Measurements from ENCODE around the gene AXIN2. TPM values are rescaled to one million over a fixed set of nuclear protein-coding genes. Genes with fewer than 3 reads are reported as not detected.
"Not testable (repeated sequence)": the region's sequence is repeated elsewhere in the genome, so short reads cannot be mapped to it uniquely, and the experiment has no call there.

Gene AXIN2
- polyA plus RNA-seq, 3 donors, result 0.10 TPM; not detected in 2

DNA sequence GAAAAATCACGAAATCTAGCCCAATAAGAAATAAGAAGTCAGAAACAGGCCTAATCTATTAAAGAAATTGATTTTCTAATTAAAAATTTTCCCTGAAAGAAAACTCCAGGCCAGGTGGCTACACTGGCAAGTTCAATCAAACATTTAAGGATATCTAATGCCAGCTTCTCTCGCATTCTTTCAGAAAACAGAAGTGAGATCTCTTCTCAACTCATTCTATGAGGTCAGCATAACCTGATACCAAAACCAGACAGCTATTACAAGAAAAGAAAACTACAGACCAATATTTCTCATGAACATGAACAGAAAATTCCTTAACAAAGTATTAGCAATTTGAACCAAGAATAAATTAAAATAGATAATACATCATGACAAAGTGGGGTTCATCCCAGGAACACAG lies 52.4 kb downstream of the AXIN2 start:
- Histone ChIP-seq H3K36me3 (replicated peaks in 1 of 2; ENCODE audit: control insufficient read depth in 1 of 2, insufficient read depth in 2 of 2, low read length in 2 of 2) (no peaks in the 10 kb centered on the region), H3K27ac (ENCODE audit: low read depth in 1 of 2, low read length in 2 of 2) (no peak overlapping the region), H3K27me3 (ENCODE audit: control insufficient read depth in 2 of 2, insufficient read depth in 2 of 2, low read length in 2 of 2) (no peaks in the 10 kb centered on the region), H4K20me1 (ENCODE audit: insufficient read depth, low read length) (no peaks in the 10 kb centered on the region), H2AFZ (ENCODE audit: insufficient read depth, low read depth, low read length, poor library complexity, severe bottlenecking) (no peak overlapping the region), H3K4me3 (replicated peaks in 1 of 3; ENCODE audit: low read depth in 2 of 3, low read length in 3 of 3) (no peak overlapping the region), H3K4me1 (ENCODE audit: control insufficient read depth in 1 of 2, insufficient read depth in 2 of 2, low read length in 2 of 2) (no peaks in the 10 kb centered on the region), H3K4me2 (replicated peaks; ENCODE audit: extremely low read depth, low read length, poor library complexity, severe bottlenecking) (no peak overlapping the region), H3K9ac (ENCODE audit: insufficient read depth, low read length, poor library complexity, severe bottlenecking) (no peak overlapping the region), H3K9me3 (replicated peaks in 1 of 2; ENCODE audit: control insufficient read depth in 1 of 2, insufficient read depth in 1 of 2, low read length in 2 of 2) (no peaks in the 10 kb centered on the region), H3K79me2 (ENCODE audit: insufficient read depth, low read length) (no peaks in the 10 kb centered on the region)
- Mint-ChIP-seq H3K9me3 (peaks cover 0 to 7% (median 3%) of the 10 kb centered on the region in 7 donors), H3K4me3 (no peak overlapping the region), H3K4me1 (no peaks in the 10 kb centered on the region), H3K27ac (no peak overlapping the region), H3K27me3 (ENCODE audit: low read depth in 3 of 3) (peaks cover 4 to 7% (median 4%) of the 10 kb centered on the region in 3 donors), H3K36me3 (no peaks in the 10 kb centered on the region)
- TF ChIP-seq CTCF (IDR thresholded peaks at IDR 0.05), result no peak
- WGBS (ENCODE audit: insufficient coverage), result no CpG with 5 or more reads among the region's 2 CpGs
- intact Hi-C loops (cut with micrococcal nuclease), result no loop called here
- DNase-seq, result no peak

DNA sequence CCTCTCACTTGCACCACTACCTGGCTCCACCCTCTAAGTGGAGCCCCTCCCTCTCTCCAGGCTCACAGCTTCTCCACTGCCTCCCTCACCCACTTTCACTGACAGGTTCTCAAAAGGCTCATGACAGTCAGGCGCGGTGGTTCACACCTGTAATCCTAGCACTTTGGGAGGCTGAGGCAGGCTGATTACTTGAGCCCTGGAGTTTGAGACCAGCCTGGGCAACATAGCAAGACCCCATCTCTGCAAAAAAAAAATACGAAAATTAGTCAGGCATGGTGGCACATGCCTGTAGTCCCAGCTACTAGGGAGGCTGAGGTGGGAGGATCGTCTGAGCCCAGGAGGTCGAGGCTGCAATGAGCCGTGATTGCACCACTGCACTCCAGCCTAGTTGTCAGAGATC lies 56.8 kb downstream of the AXIN2 start:
- H3K36me3 ChIP-seq (replicated peaks in 1 of 2; ENCODE audit: control insufficient read depth in 1 of 2, insufficient read depth in 2 of 2, low read length in 2 of 2); H3K4me3 ChIP-seq (replicated peaks in 1 of 3; ENCODE audit: low read depth in 2 of 3, low read length in 3 of 3); H3K27ac Mint-ChIP-seq; H2AFZ ChIP-seq (ENCODE audit: insufficient read depth, low read depth, low read length, poor library complexity, severe bottlenecking); H3K4me1 ChIP-seq (ENCODE audit: control insufficient read depth in 1 of 2, insufficient read depth in 2 of 2, low read length in 2 of 2); H3K27me3 ChIP-seq (ENCODE audit: control insufficient read depth in 2 of 2, insufficient read depth in 2 of 2, low read length in 2 of 2); H4K20me1 ChIP-seq (ENCODE audit: insufficient read depth, low read length); H3K4me1 Mint-ChIP-seq; H3K27ac ChIP-seq (ENCODE audit: low read depth in 1 of 2, low read length in 2 of 2); H3K9me3 ChIP-seq (replicated peaks in 1 of 2; ENCODE audit: control insufficient read depth in 1 of 2, insufficient read depth in 1 of 2, low read length in 2 of 2); H3K4me3 Mint-ChIP-seq; H3K36me3 Mint-ChIP-seq; intact Hi-C loops (cut with micrococcal nuclease); H3K9ac ChIP-seq (ENCODE audit: insufficient read depth, low read length, poor library complexity, severe bottlenecking); DNase-seq; H3K4me2 ChIP-seq (replicated peaks; ENCODE audit: extremely low read depth, low read length, poor library complexity, severe bottlenecking); H3K79me2 ChIP-seq (ENCODE audit: insufficient read depth, low read length): not testable (repeated sequence)
- 67% methylated on average over 3 of the region's 6 CpGs for WGBS (ENCODE audit: insufficient coverage)
- peaks cover 2 to 11% (median 9%) of the 10 kb centered on the region in 3 donors for H3K27me3 Mint-ChIP-seq (ENCODE audit: low read depth in 3 of 3)
- peaks cover 2 to 13% (median 5%) of the 10 kb centered on the region in 7 donors for H3K9me3 Mint-ChIP-seq
